D721Med (cell line): Measurements from ENCODE around the gene GMNN.

Experiments
- DNase-seq: peaks from one replicate; pipeline ENCODE4 v3.0.0; 2011; ENCODE audit warnings: low spot score; ENCODE audit not compliant: insufficient read length
- FAIRE-seq: peaks from 2 replicates; lab custom pipeline; 2011; peaks lifted over from hg19 to GRCh38; lab: Jason Lieb, UNC
- TF ChIP-seq, protein P1 (sequence below): IDR thresholded peaks from 2 replicates; pipeline ENCODE4 v1.5.1; 2012; ENCODE audit warnings: mild to moderate bottlenecking, control low read depth; ENCODE audit not compliant: insufficient read depth; ENCODE audit errors: missing control alignments

GMNN gene

DNA sequence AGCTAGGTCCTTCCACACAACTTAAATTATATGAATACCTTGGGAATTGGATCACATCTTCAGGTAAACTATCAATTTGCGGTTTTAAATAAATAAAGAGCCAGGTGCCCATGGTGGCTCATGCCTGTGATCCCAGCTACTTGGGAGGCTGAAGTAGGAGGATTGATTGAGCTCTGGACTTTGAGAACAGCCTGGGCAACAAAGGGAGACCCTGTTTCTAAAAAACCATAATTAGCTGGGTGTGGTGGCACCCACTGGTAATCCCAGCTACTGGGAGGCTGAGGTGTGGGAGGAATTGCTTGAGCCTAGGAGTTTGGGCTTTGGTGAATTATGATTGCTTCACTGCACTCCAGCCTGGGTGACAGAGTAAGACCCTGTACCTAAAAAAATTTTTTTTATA lies 3.4 kb downstream of the GMNN start:
- FAIRE-seq (no peak), DNase-seq (no peak)
- TF ChIP-seq, protein P1, sequence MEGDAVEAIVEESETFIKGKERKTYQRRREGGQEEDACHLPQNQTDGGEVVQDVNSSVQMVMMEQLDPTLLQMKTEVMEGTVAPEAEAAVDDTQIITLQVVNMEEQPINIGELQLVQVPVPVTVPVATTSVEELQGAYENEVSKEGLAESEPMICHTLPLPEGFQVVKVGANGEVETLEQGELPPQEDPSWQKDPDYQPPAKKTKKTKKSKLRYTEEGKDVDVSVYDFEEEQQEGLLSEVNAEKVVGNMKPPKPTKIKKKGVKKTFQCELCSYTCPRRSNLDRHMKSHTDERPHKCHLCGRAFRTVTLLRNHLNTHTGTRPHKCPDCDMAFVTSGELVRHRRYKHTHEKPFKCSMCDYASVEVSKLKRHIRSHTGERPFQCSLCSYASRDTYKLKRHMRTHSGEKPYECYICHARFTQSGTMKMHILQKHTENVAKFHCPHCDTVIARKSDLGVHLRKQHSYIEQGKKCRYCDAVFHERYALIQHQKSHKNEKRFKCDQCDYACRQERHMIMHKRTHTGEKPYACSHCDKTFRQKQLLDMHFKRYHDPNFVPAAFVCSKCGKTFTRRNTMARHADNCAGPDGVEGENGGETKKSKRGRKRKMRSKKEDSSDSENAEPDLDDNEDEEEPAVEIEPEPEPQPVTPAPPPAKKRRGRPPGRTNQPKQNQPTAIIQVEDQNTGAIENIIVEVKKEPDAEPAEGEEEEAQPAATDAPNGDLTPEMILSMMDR: no peak

DNA sequence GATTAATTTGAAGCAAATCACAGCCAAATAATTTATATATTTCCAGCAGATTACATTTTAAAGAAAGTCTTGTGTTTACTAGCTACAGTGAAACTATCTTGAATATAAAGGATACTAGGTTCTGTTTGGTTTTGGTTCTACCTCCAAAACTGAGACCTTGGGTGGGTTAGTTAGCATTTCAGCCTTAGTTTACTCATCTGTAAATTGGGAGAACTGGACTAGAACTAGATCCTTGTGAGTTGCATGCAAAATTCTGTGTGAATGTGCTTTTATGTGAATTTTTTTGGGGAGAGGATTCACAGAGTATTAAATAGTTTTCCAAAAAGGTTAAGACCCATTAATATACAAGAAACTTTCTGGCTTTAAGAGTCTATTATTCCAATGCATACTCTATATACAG lies 4.1 kb downstream of the GMNN start:
- no peak for FAIRE-seq
- TF ChIP-seq, protein P1: no peak
- DNase-seq: no peak

DNA sequence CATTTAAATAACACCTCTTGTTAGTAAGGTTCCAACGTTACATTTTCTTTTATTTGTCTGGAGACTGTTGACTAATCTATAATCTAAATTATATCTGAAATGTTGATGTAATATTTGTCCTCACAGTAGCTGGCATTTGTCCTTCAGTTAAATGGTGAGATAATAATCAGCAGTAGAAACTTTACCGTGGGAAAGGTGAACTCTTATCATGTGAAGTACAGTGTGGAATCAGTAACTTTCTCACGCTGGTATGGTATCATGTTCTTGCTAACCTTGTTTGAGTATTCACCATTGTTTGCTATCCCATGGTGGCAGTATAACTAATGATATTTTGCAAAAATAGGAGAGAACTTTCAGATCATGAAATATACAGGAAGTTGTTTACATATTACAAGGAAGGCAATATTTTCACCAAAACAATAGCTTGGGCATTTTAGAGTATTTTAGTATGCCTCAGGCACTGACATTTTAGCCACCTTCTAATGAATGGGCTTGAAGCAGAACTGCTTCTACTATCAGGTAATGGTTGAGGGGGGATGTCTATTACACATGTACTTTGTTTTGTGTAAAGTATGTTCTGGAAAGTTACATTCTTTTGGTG lies 4.8 kb downstream of the GMNN start:
- no peak for DNase-seq
- TF ChIP-seq, protein P1: no peak
- no peak for FAIRE-seq

DNA sequence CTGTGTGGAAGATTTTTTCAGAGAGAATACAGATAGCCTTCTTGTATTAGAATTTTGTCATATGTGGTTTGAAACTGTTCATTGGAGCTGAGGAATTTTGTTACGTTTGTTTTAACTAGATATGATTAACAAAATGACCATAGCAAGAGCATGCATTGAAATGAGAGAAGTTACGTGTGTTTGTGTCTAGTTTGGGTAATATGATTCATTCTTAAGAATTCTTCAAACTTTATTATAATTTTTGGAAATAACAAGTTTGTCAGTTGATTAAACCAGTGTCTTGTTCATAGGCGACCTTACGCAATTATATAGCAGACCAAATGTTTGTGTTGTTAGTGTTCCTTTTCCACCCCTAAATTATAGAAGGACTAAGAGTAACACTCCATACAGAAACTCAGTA lies 5.5 kb downstream of the GMNN start:
- FAIRE-seq (no peak), DNase-seq (no peak)
- TF ChIP-seq, protein P1: no peak

DNA sequence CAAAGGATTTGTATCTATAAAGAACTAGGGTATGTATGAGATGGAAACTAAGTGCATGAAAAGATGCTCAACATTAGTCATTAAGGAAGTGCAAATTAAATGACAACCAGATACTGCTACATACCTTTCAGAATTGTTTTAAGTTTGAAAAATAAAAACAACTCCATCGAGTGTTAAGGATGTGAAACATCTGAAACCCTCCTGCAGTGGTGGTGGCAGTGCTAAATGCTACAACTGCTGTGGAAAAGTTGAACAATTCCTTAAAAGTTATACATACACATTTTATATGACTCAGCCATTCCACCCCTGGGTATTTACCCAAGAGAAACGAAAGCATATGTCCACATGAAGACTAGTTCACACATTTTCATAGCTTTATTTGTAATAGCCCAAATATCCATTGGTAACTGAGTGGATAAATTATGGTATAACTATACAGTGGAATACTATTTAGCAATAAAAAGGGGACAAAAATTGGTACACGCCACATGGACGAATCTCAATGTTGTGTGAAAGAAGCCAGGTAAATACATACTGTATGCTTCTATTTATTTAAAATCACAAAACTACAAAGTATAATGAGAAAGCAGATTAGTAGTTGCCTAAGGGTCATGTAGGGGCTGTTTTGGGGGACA lies 13.4 kb downstream of the GMNN start:
- TF ChIP-seq, protein P1: no peak
- DNase-seq (no peak), FAIRE-seq (no peak)

DNA sequence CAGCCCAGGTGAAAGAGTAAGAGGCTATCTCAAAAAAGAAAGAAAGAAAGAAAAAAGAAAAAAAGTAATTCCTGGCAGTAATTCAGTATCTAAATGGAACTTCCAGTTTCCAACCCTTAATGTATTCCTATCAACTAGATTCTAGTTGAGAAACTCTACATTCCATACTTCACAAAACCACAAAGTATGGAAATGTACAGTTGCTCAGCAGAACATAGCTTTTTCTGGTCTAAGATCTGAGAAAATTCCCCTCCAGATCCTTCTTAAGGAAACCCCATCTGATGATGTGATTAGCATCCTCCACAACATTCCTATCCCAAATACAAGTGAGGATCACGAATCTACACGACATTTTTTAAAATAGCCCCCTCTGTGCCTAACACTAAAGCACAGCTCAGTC lies 20.4 kb downstream of the GMNN start:
- FAIRE-seq: no peak

More for the DNA sequence above, 20.4 kb downstream of the GMNN start:
- TF ChIP-seq, protein P1: no peak
- DNase-seq: no peak
